CD14-positive monocyte (primary cell): Measurements from ENCODE around the gene APP. TPM values are rescaled to one million over a fixed set of nuclear protein-coding genes. Genes with fewer than 3 reads are reported as not detected.
"Not testable (repeated sequence)": the region's sequence is repeated elsewhere in the genome, so short reads cannot be mapped to it uniquely, and the experiment has no call there.

Source experiments
- DNase-seq, 3 donors: peaks; one replicate each; pipeline ENCODE4 v3.0.0-alpha.2; 2011 to 2022
- H2AFZ ChIP-seq: 2 replicates; pipeline ENCODE4 v1.6.0; 2012; ENCODE audit warnings: mild to moderate bottlenecking, low read depth, low read length, inconsistent platforms; ENCODE audit not compliant: insufficient read depth, poor library complexity, severe bottlenecking
- H3K27ac ChIP-seq, 2 donors: 1 replicate in 1 of 2; 2 replicates in 1 of 2; pipeline ENCODE4 v1.5.1; 2012 to 2013; ENCODE audit warnings: low read length in 2 of 2, control low read depth in 1 of 2, inconsistent platforms in 1 of 2, low read depth in 1 of 2, mild to moderate bottlenecking in 1 of 2
- H3K27me3 ChIP-seq, 2 donors: one replicate each; pipeline versions ENCODE4 v1.6.0 to v1.6.1; 2011 to 2013; ENCODE audit warnings: low read length in 2 of 2; ENCODE audit not compliant: control insufficient read depth in 2 of 2, insufficient read depth in 2 of 2
- H3K36me3 ChIP-seq, 2 donors: replicated peaks in 1 of 2; 1 replicate in 1 of 2; 2 replicates in 1 of 2; pipeline versions ENCODE4 v1.5.1 to v1.6.1; 2012 to 2013; ENCODE audit warnings: low read length in 2 of 2, control low read depth in 1 of 2, inconsistent platforms in 1 of 2, mild to moderate bottlenecking in 1 of 2; ENCODE audit not compliant: insufficient read depth in 2 of 2, control insufficient read depth in 1 of 2
- H3K4me1 ChIP-seq, 2 donors: 1 replicate in 1 of 2; 2 replicates in 1 of 2; pipeline versions ENCODE4 v1.5.1 to v1.6.1; 2012 to 2013; ENCODE audit warnings: low read length in 2 of 2, control low read depth in 1 of 2, inconsistent platforms in 1 of 2, mild to moderate bottlenecking in 1 of 2, moderate library complexity in 1 of 2; ENCODE audit not compliant: insufficient read depth in 2 of 2, control insufficient read depth in 1 of 2
- H3K4me2 ChIP-seq: replicated peaks from 2 replicates; pipeline ENCODE3; 2012; ENCODE audit warnings: low read length, moderate library complexity, mild to moderate bottlenecking; ENCODE audit not compliant: poor library complexity, severe bottlenecking; ENCODE audit errors: extremely low read depth
- H3K4me3 ChIP-seq, 3 experiments: fragments of 200-600 bp in 1 of 3; sonication (generic) in 1 of 3; replicated peaks in 1 of 3; 1 replicate in 2 of 3; 2 replicates in 1 of 3; pipeline ENCODE4 v1.5.1; 2011 to 2013; ENCODE audit warnings: low read length in 3 of 3, mild to moderate bottlenecking in 3 of 3, control low read depth in 2 of 3, low read depth in 2 of 3, inconsistent platforms in 1 of 3, moderate library complexity in 1 of 3
- H3K79me2 ChIP-seq: 2 replicates; pipeline ENCODE4 v1.6.0; 2012; ENCODE audit warnings: mild to moderate bottlenecking, control low read depth, inconsistent platforms, low read length, moderate library complexity; ENCODE audit not compliant: insufficient read depth
- H3K9ac ChIP-seq: 2 replicates; pipeline ENCODE4 v1.6.0; 2017; ENCODE audit warnings: low read length, mild to moderate bottlenecking; ENCODE audit not compliant: insufficient read depth, poor library complexity, severe bottlenecking
- H3K9me3 ChIP-seq, 2 donors: replicated peaks in 1 of 2; 1 replicate in 1 of 2; 2 replicates in 1 of 2; pipeline versions ENCODE4 v1.5.1 to v1.6.1; 2012 to 2013; ENCODE audit warnings: low read length in 2 of 2, control low read depth in 1 of 2; ENCODE audit not compliant: control insufficient read depth in 1 of 2, insufficient read depth in 1 of 2
- H4K20me1 ChIP-seq: 2 replicates; pipeline ENCODE4 v1.6.0; 2012; ENCODE audit warnings: mild to moderate bottlenecking, low read length, control low read depth, moderate library complexity; ENCODE audit not compliant: insufficient read depth
- H3K27ac Mint-ChIP-seq, 7 donors: one replicate each; pipeline ENCODE4 v1.8.0; 2020; ENCODE audit warnings: mild to moderate bottlenecking in 7 of 7, mixed read lengths in 7 of 7, moderate library complexity in 6 of 7, inconsistent platforms in 2 of 7
- H3K27me3 Mint-ChIP-seq, 3 donors: one replicate each; pipeline ENCODE4 v1.8.0; 2021 to 2022; ENCODE audit warnings: low read depth in 3 of 3, mild to moderate bottlenecking in 3 of 3, mixed read lengths in 3 of 3, moderate library complexity in 3 of 3, inconsistent platforms in 1 of 3
- H3K36me3 Mint-ChIP-seq, 2 donors: one replicate each; pipeline ENCODE4 v1.8.0; 2020; ENCODE audit warnings: mixed read lengths in 2 of 2, inconsistent platforms in 1 of 2, mild to moderate bottlenecking in 1 of 2
- H3K4me1 Mint-ChIP-seq: one replicate; pipeline ENCODE4 v1.8.0; 2020; ENCODE audit warnings: mild to moderate bottlenecking, mixed read lengths
- H3K4me3 Mint-ChIP-seq, 2 donors: one replicate each; pipeline ENCODE4 v1.8.0; 2020; ENCODE audit warnings: mild to moderate bottlenecking in 2 of 2, mixed read lengths in 2 of 2, moderate library complexity in 1 of 2
- H3K9me3 Mint-ChIP-seq, 7 donors: one replicate each; pipeline ENCODE4 v1.8.0; 2020 to 2022; ENCODE audit warnings: mixed read lengths in 7 of 7, mild to moderate bottlenecking in 6 of 7, moderate library complexity in 6 of 7, inconsistent platforms in 2 of 7
- CTCF ChIP-seq: fragments of 200-600 bp; IDR thresholded peaks from one replicate; pipeline ENCODE4 v1.8.0; 2022; ENCODE audit warnings: antibody characterized with exemption, mild to moderate bottlenecking
- WGBS: methylation state at CpG from one replicate; pipeline ENCODE4 v1.1.5; 2013; ENCODE audit warnings: missing lambda C conversion rate; ENCODE audit not compliant: insufficient coverage; 5-methylcytosine and 5-hydroxymethylcytosine counted together
- intact Hi-C, 2 donors: fragments of 100-400 bp; cut with micrococcal nuclease; formaldehyde crosslinking; loops; one replicate each; pipeline versions ENCODE4 v1.15.0 to v1.15.1; 2023
- polyA plus RNA-seq, 3 donors: library from polyadenylated mRNA; depleted of rRNA in 1 of 3; unstranded in 2 of 3; stranded (reverse) in 1 of 3; fragments of 300-500 nt in 2 of 3; fragments of >200 nt in 1 of 3; fragmentation: Illumina TruSeq in 2 of 3; gene quantifications; 1 replicate in 2 of 3; 2 replicates in 1 of 3; pipeline ENCODE4 v1.2.3, GENCODE V29; 2012 to 2021

APP gene
- polyA plus RNA-seq, 3 donors: 28.0 to 118 (median 35.1) TPM

DNA sequence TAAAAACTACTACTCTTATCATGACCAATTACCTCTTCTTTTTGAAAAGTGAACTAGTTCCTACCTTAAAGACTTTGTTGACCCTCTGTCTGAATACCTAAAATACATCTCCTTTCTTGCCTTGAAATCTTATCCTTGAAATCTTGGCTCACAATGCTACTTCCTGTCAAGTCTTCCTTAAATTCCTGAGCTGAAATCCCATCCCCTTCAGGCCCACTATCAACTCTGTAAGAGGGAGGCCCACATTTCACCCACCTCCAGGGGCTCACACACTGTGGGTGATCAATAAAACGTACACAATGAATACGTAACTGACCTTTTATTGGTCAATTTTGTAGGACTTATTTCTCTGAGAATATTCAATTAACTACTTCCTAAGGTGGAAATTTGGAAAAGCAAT is 88.0 kb downstream of the APP start:
- Mint-ChIP-seq H3K36me3 (peaks cover 7 to 9% of the 10 kb centered on the region in 2 donors), H3K27ac (peak overlapping the region in 2 of 7 donors; percentile 22 to 32), H3K4me1 (no peaks in the 10 kb centered on the region), H3K4me3 (no peak overlapping the region), H3K9me3 (peaks cover 0 to 2% (median 0%) of the 10 kb centered on the region in 7 donors), H3K27me3 (peaks cover 0 to 2% (median 0%) of the 10 kb centered on the region in 3 donors)
- no peaks in the 10 kb centered on the region for H3K27me3 ChIP-seq
- no peak overlapping the region for H3K27ac ChIP-seq
- H3K36me3 ChIP-seq: peaks cover 0 to 8% of the 10 kb centered on the region in 2 donors
- no peak for TF ChIP-seq CTCF
- no peak for DNase-seq
- H3K9me3 ChIP-seq: no peaks in the 10 kb centered on the region
- no peaks in the 10 kb centered on the region for H4K20me1 ChIP-seq
- WGBS: no CpG with 5 or more reads among the region's 2 CpGs
- H3K4me1 ChIP-seq: no peaks in the 10 kb centered on the region
- H3K4me2 ChIP-seq: no peak overlapping the region
- peaks cover 16% of the 10 kb centered on the region for H3K79me2 ChIP-seq
- no peak overlapping the region for H3K4me3 ChIP-seq
- H2AFZ ChIP-seq: no peak overlapping the region
- H3K9ac ChIP-seq: no peak overlapping the region
- intact Hi-C loops: no loop called here

DNA sequence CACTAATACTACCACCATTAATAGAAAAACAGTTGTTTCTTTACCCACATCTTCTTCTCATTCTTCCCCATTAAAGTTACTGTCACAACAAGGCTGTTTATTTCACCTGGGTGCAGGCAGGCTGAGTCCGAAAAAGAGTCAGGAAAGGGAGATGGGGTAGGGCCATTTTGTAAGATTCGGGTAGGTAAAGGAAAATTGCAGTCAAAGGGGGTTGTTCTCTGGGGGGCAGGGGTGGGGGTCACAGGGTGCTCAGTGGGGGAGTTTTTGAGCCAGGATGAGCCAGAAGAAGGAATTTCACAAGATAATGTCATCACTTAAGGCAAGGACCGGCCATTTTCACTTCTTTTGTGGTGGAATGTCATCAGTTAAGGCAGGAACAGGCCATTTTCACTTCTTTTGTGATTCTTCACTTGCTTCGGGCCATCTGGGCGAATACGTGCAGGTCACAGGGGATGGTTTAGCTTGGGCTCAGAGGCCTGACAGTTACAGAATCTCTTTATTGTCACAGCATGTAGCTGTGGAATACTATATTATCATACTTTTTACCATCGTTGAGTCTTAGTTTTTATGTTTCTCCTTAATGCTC is 89.3 kb downstream of the APP start:
- H3K36me3 ChIP-seq, H3K9me3 ChIP-seq, H3K9me3 Mint-ChIP-seq, H3K27ac ChIP-seq, H3K9ac ChIP-seq, H3K36me3 Mint-ChIP-seq, H4K20me1 ChIP-seq, H3K4me3 ChIP-seq, H3K4me1 Mint-ChIP-seq, H3K4me2 ChIP-seq, H3K4me1 ChIP-seq, H3K4me3 Mint-ChIP-seq, H2AFZ ChIP-seq, H3K27me3 ChIP-seq, H3K27me3 Mint-ChIP-seq, DNase-seq, intact Hi-C loops: not testable (repeated sequence)
- WGBS: 63% methylated on average over 1 of the region's 7 CpGs
- H3K27ac Mint-ChIP-seq: peak overlapping the region in 2 of 7 donors; percentile 11 to 80
- peaks cover 16% of the 10 kb centered on the region for H3K79me2 ChIP-seq
